ENCODE measurements around the gene CLECL1.

DNA sequence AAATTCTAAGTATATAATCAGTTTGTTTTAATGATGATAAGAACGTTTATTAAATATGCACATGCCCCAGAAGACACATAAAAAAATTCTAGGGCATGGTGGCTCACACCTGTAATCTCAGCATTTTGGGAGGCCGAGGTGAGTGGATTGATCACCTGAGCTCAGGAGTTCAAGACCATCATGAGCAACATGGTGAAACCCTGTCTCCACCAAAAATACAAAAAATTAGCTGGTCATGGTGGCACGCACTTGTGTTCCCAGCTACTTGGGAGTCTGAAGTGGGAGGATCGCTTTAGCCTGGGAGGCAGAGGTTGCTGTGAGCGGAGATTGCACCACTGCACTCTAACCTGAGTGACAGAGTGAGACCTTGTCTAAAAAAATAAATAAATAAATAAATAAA lies 23.8 kb upstream of the CLECL1 start:
- TF ChIP-seq GABPA (IDR thresholded peaks at IDR 0.05 in 1 of 2, conservative IDR thresholded peaks at IDR 0.05 in 1 of 2): no peak
- TF ChIP-seq FOXA1 (IDR thresholded peaks at IDR 0.05): no peak
- TF ChIP-seq TAF1 (conservative IDR thresholded peaks at IDR 0.05): no peak

Measured in liver (tissue), 2 donors.